Lower leg skin (tissue), 3 donors: ENCODE data around the gene PDCD6IP.

Source experiments
- CTCF ChIP-seq, 3 donors: fragments of 450-650 bp; IDR thresholded peaks; one replicate each; pipeline ENCODE4 v1.5.1; 2016; ENCODE audit warnings: antibody characterized with exemption in 3 of 3, mild to moderate bottlenecking in 3 of 3, moderate library complexity in 2 of 3
- POLR2A ChIP-seq, 2 donors: fragments of 450-650 bp; IDR thresholded peaks; one replicate each; pipeline ENCODE4 v1.6.1; 2016 to 2017; ENCODE audit warnings: antibody characterized with exemption in 2 of 2, mild to moderate bottlenecking in 1 of 2, moderate library complexity in 1 of 2

- TF ChIP-seq CTCF (IDR thresholded peaks at IDR 0.05) (no peak), POLR2A (IDR thresholded peaks at IDR 0.05) (no peak)
Measured at GRCh38 chr3:33821989-33822388, 23.6 kb downstream of the PDCD6IP start.
